Ectodermal cell (in vitro differentiated cells): ENCODE data around the gene SAFB2.
A peak's percentile ranks its signal among the peaks of the same experiment; 100 is the strongest.

ENCODE experiments used
- H3K27ac ChIP-seq: 2 replicates; pipeline ENCODE4 v1.7.0; 2013; ENCODE audit warnings: mild to moderate bottlenecking, low read depth, low read length; ENCODE audit not compliant: insufficient read depth, poor library complexity, severe bottlenecking
- H3K27me3 ChIP-seq: 2 replicates; pipeline ENCODE4 v1.7.0; 2013; ENCODE audit warnings: mild to moderate bottlenecking, low read length; ENCODE audit not compliant: insufficient read depth, control insufficient read depth, poor library complexity, severe bottlenecking
- H3K36me3 ChIP-seq: one replicate; pipeline ENCODE4 v1.7.0; 2013; ENCODE audit warnings: low read length; ENCODE audit not compliant: control insufficient read depth, insufficient read depth
- H3K4me1 ChIP-seq: one replicate; pipeline ENCODE4 v1.7.0; 2013; ENCODE audit warnings: low read length; ENCODE audit not compliant: control insufficient read depth, insufficient read depth
- H3K4me3 ChIP-seq: 2 replicates; pipeline ENCODE4 v1.7.0; 2013; ENCODE audit warnings: low read depth, low read length, control low read depth; ENCODE audit not compliant: insufficient read depth
- H3K9me3 ChIP-seq: 2 replicates; pipeline ENCODE4 v1.7.0; 2013; ENCODE audit warnings: mild to moderate bottlenecking, low read length, moderate library complexity; ENCODE audit not compliant: control insufficient read depth
- WGBS, 2 experiments: methylation state at CpG; one replicate each; pipeline ENCODE4 v1.1.7; 2013; ENCODE audit warnings: missing lambda C conversion rate in 2 of 2; 5-methylcytosine and 5-hydroxymethylcytosine counted together

The SAFB2 gene

DNA sequence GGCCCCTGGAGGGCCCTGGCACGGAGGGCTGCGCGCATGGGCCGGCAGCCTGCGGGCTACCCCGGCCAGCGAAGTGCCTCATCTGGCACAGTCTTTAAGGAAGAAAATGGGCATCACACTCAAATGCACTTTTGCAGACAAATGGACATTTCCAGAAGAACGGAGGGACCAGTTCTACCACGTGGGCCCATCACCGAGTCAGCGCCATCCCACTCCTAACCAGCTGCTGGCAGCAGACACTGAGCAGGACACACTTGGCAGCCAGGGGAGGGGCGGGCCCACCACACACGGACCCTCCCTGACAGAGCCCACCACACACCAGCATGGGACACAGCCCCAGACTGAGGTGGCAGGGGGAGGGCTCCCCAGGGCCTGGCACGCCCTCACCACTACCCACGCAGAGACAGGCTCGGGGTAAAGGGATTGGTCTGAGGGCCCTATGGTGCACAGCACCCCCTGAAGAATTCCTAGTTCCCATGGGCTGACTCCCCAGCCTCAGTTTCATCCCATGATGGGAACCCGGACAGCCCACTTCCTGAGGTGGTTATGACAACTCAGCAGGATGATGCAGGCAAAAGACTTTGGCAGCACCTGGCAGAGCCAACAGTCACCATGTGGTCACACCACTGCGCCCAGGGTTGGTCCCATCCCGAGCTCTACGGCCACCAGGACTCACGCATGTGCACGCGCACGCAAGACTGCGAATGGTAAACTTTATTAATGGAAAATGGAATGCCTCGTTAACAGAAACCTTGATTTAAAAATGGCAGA is 36.1 kb downstream of the SAFB2 start:
- WGBS, 2 experiments, result 81 to 82% methylated on average over 25 to 26 of the region's 26 CpGs
- Histone ChIP-seq H3K27ac (peak overlapping the region; percentile 85), H3K36me3 (peaks cover 26% of the 10 kb centered on the region)

DNA sequence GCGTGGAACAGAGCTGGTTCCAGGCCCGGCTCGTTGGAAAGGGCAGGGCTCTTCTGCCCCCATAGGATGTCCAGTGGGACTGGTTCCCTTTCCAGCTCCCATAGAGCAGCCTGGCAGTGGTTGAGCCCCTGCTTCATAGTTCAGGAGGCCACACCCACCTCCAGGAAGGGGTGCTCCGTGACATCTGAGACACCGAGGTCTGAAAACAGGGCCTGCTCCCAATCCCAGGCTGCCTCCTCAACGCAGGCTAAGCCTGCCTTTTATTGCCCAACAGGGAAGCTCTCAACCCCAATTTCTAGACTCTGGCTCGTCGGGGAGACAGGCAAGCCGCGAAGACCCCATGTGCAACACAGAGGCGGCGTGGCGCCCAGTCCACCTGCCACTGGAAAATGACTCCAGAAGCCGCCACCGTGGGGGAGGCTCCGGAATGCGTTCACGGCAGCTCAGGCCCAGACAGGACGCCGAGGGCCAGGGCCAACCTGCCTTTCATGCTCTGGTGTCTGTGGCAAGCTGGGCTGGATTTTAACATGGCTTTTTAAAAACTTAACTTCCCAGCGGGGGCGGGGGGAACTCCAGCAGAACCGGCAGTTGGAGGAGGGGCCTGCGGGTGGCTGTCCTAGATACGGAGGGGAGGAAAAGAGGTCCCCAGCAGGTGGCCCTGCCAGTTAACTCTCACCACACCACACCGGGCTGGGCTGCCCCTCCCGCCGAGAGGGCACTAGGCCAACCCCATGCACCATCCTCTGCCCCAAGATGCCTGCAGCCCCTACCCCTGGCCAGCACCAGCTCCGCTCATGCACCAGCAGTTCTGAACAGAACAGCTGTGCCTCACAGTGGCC is 36.9 kb downstream of the SAFB2 start:
- peak overlapping the region; percentile 85 for H3K27ac ChIP-seq
- peaks cover 23% of the 10 kb centered on the region for H3K36me3 ChIP-seq
- H3K9me3 ChIP-seq, result no peaks in the 10 kb centered on the region
- peaks cover 21% of the 10 kb centered on the region for H3K4me1 ChIP-seq
- 11 to 14% methylated on average over 29 of the region's 29 CpGs for WGBS, 2 experiments
- no peaks in the 10 kb centered on the region for H3K27me3 ChIP-seq
- peak overlapping the region; percentile 17 for H3K4me3 ChIP-seq

More for the DNA sequence above, 36.1 kb downstream of the SAFB2 start:
- Histone ChIP-seq H3K4me1 (peaks cover 21% of the 10 kb centered on the region), H3K27me3 (no peaks in the 10 kb centered on the region), H3K4me3 (peak overlapping the region; percentile 17), H3K9me3 (no peaks in the 10 kb centered on the region)

DNA sequence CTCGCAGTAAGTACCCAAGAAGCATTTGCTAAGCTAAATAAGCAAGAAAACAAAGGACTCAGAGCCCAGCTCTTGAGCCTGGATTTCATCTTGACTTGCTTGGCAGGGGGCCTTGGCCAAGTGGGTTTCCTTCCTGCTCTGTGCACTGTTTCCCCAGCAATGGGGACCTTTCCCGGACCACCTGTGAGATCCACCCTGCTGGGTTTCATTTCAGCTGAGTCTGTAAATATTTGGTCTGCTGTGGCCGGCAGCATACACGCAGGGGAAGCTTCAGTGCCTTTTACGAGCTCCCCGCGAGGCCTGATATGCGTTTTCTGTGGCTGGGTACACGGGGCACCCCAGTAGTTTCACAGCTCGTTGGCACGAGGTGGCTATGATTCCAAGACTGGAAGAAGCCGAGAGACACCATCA is 42.4 kb downstream of the SAFB2 start:
- 52 to 61% methylated on average over 12 of the region's 12 CpGs for WGBS, 2 experiments
- H3K9me3 ChIP-seq, result no peaks in the 10 kb centered on the region
- H3K27ac ChIP-seq, result no peak overlapping the region
- H3K4me1 ChIP-seq, result peaks cover 6% of the 10 kb centered on the region
- no peak overlapping the region for H3K4me3 ChIP-seq
- no peaks in the 10 kb centered on the region for H3K36me3 ChIP-seq
- H3K27me3 ChIP-seq, result no peaks in the 10 kb centered on the region

DNA sequence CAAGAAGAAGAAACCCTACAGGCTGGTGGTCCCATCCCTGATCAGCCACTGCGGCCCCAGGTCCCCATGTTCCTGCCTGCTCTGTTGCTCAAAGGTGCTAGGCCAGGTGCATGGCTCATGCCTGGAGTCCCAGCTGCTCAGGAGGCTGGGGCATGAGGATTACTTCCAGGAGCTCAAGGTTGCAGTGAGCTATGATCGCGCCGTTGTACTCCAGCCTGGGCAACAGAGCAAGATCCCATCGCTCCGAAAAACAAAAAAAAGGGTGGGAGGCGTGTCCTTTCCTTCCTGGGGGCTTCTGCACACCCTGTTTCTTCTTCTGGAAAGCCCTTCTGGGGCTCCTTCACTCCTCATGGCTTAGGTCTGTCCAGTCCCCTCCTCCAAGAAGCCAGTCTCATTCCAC is 42.9 kb downstream of the SAFB2 start:
- Histone ChIP-seq H3K4me1 (peaks cover 5% of the 10 kb centered on the region), H3K9me3 (no peaks in the 10 kb centered on the region), H3K4me3 (no peak overlapping the region), H3K27ac (no peak overlapping the region), H3K36me3 (no peaks in the 10 kb centered on the region), H3K27me3 (no peaks in the 10 kb centered on the region)
- WGBS, 2 experiments, result 92 to 93% methylated on average over 7 of the region's 7 CpGs

DNA sequence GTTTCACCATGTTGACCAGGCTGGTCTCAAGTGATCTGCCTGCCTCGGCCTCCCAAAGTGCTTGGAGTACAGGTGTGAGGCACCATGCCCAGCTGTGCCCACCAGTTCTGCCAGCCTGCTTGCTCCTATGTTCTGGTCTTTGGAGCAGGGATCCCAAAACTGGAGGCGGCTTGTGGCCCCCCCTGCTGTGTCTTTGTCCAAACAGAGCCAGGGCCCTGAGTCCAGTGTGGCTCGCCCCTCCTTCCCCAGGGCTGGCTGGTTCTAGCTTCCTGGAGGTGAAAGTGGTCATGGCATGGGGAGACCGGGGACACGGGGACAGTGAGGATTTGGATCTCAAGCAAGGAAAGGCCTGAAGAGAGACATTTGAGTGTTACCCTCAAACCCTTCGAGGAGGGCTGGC is 43.3 kb downstream of the SAFB2 start:
- no peaks in the 10 kb centered on the region for H3K36me3 ChIP-seq
- no peak overlapping the region for H3K4me3 ChIP-seq
- no peaks in the 10 kb centered on the region for H3K27me3 ChIP-seq
- WGBS, 2 experiments, result 87 to 89% methylated on average over 6 of the region's 6 CpGs
- H3K4me1 ChIP-seq, result peaks cover 5% of the 10 kb centered on the region
- no peak overlapping the region for H3K27ac ChIP-seq
- no peaks in the 10 kb centered on the region for H3K9me3 ChIP-seq

DNA sequence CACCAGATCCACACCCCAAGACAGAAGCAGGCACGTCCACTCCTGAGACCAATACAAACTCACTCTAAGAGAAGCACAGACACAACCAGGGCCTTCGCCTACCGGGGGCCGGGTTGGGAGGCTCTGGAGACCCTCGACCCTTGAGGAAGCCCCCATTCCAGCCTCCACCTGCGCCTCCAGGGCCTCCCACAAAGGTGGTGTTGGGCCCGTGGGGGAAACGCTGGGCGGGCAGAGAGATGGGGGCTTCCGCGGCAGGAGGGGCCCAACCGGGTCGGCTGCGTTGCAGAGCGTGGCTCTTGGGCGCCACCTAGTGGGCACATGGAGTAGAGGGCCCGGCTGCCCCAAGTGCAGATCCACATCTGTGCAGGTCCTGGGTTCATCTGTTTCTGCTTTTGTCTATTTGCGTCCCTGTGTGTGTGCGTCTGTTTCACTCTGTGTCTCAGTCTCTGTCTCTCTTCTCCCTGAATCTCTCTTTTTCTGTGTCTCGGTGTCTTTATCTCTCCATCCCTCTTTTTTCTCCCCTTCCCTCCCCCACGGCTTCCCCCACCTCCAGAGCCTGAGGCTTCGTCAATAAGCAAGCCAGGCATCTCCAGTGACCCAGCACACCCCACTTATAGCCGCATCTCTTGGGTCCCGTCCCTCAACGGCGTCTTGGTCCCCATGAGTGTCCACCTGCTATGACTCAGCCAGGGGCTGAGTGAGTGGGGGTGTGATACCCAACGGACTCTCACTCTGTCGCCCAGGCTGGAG is 44.3 kb downstream of the SAFB2 start:
- peaks cover 5% of the 10 kb centered on the region for H3K4me1 ChIP-seq
- no peaks in the 10 kb centered on the region for H3K9me3 ChIP-seq
- no peaks in the 10 kb centered on the region for H3K27me3 ChIP-seq
- no peak overlapping the region for H3K4me3 ChIP-seq
- no peak overlapping the region for H3K27ac ChIP-seq
- 37% methylated on average over 28 of the region's 28 CpGs for WGBS, 2 experiments
- no peaks in the 10 kb centered on the region for H3K36me3 ChIP-seq

DNA sequence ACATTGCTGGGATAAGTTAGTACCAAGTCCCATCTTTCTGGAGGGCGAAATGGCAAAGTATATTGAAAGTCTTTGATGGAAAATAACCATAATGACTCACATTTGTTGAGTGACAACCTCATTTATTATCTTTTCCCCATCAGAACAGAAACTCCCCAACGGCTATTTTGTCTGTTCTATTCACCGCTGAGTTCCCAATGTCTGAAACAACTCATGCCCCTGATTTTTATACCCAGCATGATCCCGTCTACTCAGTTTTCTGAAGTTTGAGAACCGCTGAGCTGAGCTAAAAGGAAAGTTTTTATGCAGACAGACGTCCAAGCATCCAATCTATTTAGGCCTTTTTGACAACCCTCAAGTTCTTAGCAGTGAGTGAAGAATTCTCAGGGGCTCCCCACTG is 47.0 kb downstream of the SAFB2 start:
- no peak overlapping the region for H3K4me3 ChIP-seq
- no peak overlapping the region for H3K27ac ChIP-seq
- peaks cover 5% of the 10 kb centered on the region for H3K4me1 ChIP-seq
- WGBS, 2 experiments, result 90 to 91% methylated on average over 6 of the region's 6 CpGs
- no peaks in the 10 kb centered on the region for H3K36me3 ChIP-seq
- H3K9me3 ChIP-seq, result no peaks in the 10 kb centered on the region
- no peaks in the 10 kb centered on the region for H3K27me3 ChIP-seq

DNA sequence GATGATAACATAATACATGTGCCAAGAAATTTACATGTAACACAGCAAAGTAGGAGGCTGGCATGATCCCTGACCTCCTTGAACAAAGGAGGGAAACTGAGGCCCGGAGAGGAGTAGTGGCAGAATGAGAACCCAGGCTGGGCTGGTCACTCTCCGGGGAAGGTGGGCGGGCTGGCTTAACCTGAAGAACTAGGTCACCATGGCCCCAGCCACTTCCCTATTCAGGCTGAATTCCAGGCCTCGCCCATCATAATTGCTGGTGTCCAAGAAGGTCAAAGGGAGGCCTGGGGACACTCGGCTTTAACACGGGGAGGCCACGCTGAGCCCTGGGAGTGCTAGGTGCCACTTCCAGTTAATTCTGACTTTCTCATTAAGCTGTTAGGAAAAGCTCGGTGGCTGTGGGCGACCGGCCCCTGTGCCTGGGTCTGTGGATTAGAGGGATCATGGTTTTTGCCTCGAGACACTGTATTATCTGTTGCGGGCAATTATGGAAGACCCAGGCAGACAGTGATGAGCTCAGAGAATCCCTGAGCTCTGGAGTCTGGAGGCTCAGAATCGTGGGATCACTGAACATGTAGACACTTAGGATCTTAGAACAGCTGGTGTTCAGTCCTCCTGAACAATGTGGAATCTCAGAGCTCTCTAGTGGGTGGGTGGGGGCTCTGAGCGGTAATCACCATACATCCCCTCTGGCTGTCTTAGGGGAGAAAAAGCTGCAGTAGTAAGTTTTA is 49.9 kb downstream of the SAFB2 start:
- Histone ChIP-seq H3K36me3 (no peaks in the 10 kb centered on the region), H3K4me1 (peaks cover 2% of the 10 kb centered on the region), H3K4me3 (no peak overlapping the region), H3K27me3 (peaks cover 9% of the 10 kb centered on the region), H3K9me3 (no peaks in the 10 kb centered on the region), H3K27ac (no peak overlapping the region)
- 90% methylated on average over 14 of the region's 14 CpGs for WGBS, 2 experiments

DNA sequence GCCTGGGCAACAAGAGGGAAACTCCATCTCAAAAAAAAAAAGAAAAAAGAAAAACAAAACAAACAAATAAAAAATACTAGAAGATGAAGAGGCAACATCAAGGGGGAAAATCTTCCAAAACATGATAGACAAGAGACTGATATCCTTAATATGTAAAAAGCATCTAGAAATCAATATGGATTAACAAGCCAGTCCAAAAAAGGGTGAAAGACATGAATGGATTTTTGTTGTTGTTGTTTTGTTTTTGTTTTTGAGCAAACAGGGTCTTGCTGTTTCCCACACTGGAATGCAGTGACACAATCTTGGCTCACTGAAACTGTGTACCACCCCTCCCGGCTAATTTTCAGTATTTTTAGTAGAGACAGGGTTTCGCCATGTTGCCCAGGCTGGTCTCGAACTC is 50.8 kb downstream of the SAFB2 start:
- no peaks in the 10 kb centered on the region for H3K36me3 ChIP-seq
- WGBS, 2 experiments, result 92 to 97% methylated on average over 3 of the region's 3 CpGs
- H3K9me3 ChIP-seq, result no peaks in the 10 kb centered on the region
- H3K4me1 ChIP-seq, result no peaks in the 10 kb centered on the region
- no peak overlapping the region for H3K27ac ChIP-seq
- peaks cover 18% of the 10 kb centered on the region for H3K27me3 ChIP-seq
- no peak overlapping the region for H3K4me3 ChIP-seq
